ENCODE data around the gene SPATA16. TPM values are rescaled to one million over a fixed set of nuclear protein-coding genes. Genes with fewer than 3 reads are reported as not detected.
"Not testable (repeated sequence)": the region's sequence is repeated elsewhere in the genome, so short reads cannot be mapped to it uniquely, and the experiment has no call there.

Gene SPATA16
- total RNA-seq, 2 donors from 2014 or later = not detected

GRCh38 chr3:172866726-172867350, 274.2 kb downstream of the SPATA16 start:
- H3K27me3 Mint-ChIP-seq = peaks cover 26% of the 10 kb centered on the region
- not testable (repeated sequence) for DNase-seq; H3K27ac Mint-ChIP-seq; H3K9me3 ChIP-seq (ENCODE audit: control insufficient read depth, low read length, poor library complexity, severe bottlenecking); H3K36me3 Mint-ChIP-seq (ENCODE audit: low read depth); ATAC-seq; H3K4me3 Mint-ChIP-seq; H3K4me1 Mint-ChIP-seq

- H3K27ac Mint-ChIP-seq = no peak overlapping the region
- ATAC-seq = no peak
- DNase-seq = no peak
- H3K4me1 Mint-ChIP-seq = no peaks in the 10 kb centered on the region
- H3K9me3 ChIP-seq (ENCODE audit: control insufficient read depth, low read length, poor library complexity, severe bottlenecking) = no peaks in the 10 kb centered on the region
- H3K4me3 Mint-ChIP-seq = no peak overlapping the region
- no peaks in the 10 kb centered on the region for H3K36me3 Mint-ChIP-seq (ENCODE audit: low read depth)
- peaks cover 21% of the 10 kb centered on the region for H3K27me3 Mint-ChIP-seq
Observed at GRCh38 chr3:172859041-172859440, 282.0 kb downstream of the SPATA16 start.

DNA sequence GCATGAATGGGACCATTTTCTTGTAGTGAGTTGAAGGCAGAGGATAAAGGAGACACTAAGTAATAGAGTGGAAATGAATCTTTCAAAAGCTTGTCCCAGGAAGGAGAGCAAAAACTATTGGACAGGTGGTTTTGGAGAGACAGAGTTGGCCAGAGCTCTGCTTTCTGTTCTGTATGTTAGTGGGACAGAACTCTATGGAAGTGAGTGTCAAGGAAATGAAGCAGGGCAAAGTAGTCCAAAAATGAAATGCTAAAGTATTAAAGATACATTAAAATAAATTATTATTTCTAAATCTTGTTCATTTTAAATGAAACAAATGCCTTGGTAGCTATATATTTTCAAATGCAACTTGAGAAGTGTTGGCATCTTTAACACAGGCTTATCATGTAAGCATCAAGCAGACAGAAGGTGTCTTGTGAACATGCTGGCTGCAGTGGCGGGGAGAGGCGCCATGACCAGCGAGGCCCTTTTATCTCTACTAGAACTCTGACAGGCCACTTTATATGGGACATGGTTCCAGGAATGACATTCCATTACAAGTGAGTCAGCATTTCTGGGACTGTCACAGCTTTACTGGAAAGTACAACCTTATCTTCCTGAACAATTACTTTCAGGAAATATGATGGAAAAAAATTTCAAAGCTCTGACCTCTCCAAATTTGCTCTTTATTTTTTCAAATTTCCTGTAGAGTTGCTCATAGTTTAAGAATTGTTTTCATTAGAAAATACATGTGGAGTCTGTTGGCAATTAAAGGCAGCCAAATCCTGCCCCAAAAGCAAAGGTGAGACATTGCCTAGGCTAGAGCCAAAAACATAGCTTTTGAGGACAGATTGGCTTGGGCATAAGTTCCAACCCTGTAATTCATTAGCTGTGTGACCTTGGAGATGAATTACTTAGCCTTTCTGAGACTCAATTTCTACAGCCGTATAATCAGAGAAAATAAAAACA, 284.0 kb downstream of the SPATA16 start:
- no peak overlapping the region for H3K27ac Mint-ChIP-seq
- peaks cover 15% of the 10 kb centered on the region for H3K27me3 Mint-ChIP-seq
- H3K4me3 Mint-ChIP-seq = no peak overlapping the region
- H3K36me3 Mint-ChIP-seq (ENCODE audit: low read depth) = no peaks in the 10 kb centered on the region
- no peak for DNase-seq
- H3K9me3 ChIP-seq (ENCODE audit: control insufficient read depth, low read length, poor library complexity, severe bottlenecking) = no peaks in the 10 kb centered on the region
- ATAC-seq = no peak
- no peaks in the 10 kb centered on the region for H3K4me1 Mint-ChIP-seq

DNA sequence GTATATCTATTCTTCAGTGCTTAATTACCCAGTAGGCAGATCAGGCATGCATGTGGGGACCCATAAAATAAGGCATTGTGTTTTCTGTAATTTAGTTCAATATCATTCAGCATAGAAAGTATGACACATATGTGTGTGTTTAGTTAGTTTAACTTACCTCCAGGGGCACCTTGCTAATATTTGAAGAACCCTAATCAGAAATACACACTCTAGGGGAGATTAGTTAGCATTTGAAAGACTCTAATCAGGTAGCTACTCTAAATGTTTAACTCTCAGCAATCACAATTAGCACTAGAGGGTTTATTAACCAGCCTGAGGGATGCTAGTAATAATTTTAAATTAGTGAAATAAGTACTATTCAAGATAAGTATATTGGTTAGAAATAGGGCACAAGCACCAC, 286.0 kb downstream of the SPATA16 start:
- H3K9me3 ChIP-seq (ENCODE audit: control insufficient read depth, low read length, poor library complexity, severe bottlenecking) = no peaks in the 10 kb centered on the region
- ATAC-seq = no peak
- Mint-ChIP-seq H3K36me3 (ENCODE audit: low read depth) (no peaks in the 10 kb centered on the region), H3K27ac (no peak overlapping the region), H3K27me3 (peaks cover 22% of the 10 kb centered on the region), H3K4me3 (no peak overlapping the region), H3K4me1 (no peaks in the 10 kb centered on the region)
- DNase-seq = no peak

- H3K27ac Mint-ChIP-seq = no peak overlapping the region
- no peak for DNase-seq
- H3K4me3 Mint-ChIP-seq = no peak overlapping the region
- H3K9me3 ChIP-seq (ENCODE audit: control insufficient read depth, low read length, poor library complexity, severe bottlenecking) = no peaks in the 10 kb centered on the region
- no peaks in the 10 kb centered on the region for H3K4me1 Mint-ChIP-seq
- no peaks in the 10 kb centered on the region for H3K36me3 Mint-ChIP-seq (ENCODE audit: low read depth)
- ATAC-seq = no peak
- peaks cover 30% of the 10 kb centered on the region for H3K27me3 Mint-ChIP-seq
Observed at GRCh38 chr3:172853921-172854666, 286.9 kb downstream of the SPATA16 start.

DNA sequence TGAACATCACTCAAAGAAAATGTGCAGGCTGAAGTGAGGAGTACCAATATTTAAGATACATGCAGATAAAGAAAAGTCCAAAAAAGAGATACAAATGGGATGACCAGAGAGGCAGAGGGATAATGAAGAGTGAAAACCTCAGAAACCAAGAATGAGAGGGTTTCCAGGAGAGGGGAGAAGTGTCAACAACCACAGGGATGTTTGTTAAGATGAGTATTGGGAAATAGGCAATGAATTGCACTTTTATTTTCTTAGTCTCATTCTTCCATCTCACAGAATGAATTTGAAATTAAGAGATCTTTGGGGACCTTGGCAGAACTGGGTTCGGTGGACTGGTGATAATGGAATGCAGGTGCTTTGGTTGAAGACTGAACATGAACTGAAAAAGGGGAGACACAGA, 288.0 kb downstream of the SPATA16 start:
- Mint-ChIP-seq H3K4me3 (no peak overlapping the region), H3K4me1 (no peaks in the 10 kb centered on the region)
- ATAC-seq = no peak

DNA sequence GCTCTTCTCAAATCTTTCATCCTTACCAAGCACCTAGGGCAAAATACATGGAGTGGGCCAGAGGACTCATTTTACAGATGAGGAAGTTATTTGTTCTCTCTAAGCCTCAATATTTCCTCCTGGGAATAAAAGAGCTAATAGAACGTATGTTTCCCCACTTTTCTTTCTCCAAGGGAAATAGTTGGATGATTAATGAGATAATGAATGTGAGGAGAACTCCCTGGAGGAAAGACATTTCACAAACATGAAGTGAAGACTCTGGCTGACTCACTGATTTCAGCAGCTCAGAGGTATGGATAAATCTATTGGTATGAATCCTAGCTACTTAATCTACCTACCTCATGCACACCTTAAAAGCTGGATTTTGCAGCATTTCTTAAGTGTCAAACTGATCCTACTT, 292.1 kb downstream of the SPATA16 start:
- no peak overlapping the region for H3K4me3 Mint-ChIP-seq
- DNase-seq (no peak), ATAC-seq (no peak)
- no peaks in the 10 kb centered on the region for H3K9me3 ChIP-seq (ENCODE audit: control insufficient read depth, low read length, poor library complexity, severe bottlenecking)
- H3K36me3 Mint-ChIP-seq (ENCODE audit: low read depth) = no peaks in the 10 kb centered on the region
- peaks cover 33% of the 10 kb centered on the region for H3K27me3 Mint-ChIP-seq
- H3K27ac Mint-ChIP-seq = no peak overlapping the region
- H3K4me1 Mint-ChIP-seq = no peaks in the 10 kb centered on the region

More for the DNA sequence above, 288.0 kb downstream of the SPATA16 start:
- no peaks in the 10 kb centered on the region for H3K9me3 ChIP-seq (ENCODE audit: control insufficient read depth, low read length, poor library complexity, severe bottlenecking)
- Mint-ChIP-seq H3K27me3 (peaks cover 35% of the 10 kb centered on the region), H3K27ac (no peak overlapping the region), H3K36me3 (ENCODE audit: low read depth) (no peaks in the 10 kb centered on the region)
- DNase-seq = no peak

DNA sequence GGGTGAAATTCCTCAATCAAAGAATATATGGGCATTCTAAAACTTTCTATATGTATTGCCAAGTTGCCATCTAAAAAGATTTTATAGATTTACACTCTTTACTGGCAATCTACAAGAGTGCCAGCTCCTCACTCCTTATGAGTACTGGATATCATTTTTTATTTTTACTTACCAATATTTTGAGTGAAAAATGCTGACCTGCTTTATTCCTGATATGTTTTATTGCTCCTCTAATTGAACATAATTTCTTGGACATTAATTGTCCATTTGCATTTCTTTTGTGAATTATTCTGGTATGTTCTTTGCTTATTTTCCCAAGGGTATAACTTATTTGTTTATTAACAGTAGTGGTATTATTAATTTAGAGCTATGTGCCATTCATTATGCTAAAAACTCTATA, 293.7 kb downstream of the SPATA16 start:
- H3K27me3 Mint-ChIP-seq = peaks cover 38% of the 10 kb centered on the region
- H3K36me3 Mint-ChIP-seq (ENCODE audit: low read depth) = no peaks in the 10 kb centered on the region
- ATAC-seq = no peak
- no peaks in the 10 kb centered on the region for H3K4me1 Mint-ChIP-seq
- H3K9me3 ChIP-seq (ENCODE audit: control insufficient read depth, low read length, poor library complexity, severe bottlenecking) = no peaks in the 10 kb centered on the region
- H3K4me3 Mint-ChIP-seq = no peak overlapping the region
- no peak overlapping the region for H3K27ac Mint-ChIP-seq
- DNase-seq = no peak

GRCh38 chr3:172846706-172847105, 294.3 kb downstream of the SPATA16 start:
- ATAC-seq = no peak
- no peak overlapping the region for H3K4me3 Mint-ChIP-seq

GRCh38 chr3:172846103-172846561, 294.9 kb downstream of the SPATA16 start:
- Mint-ChIP-seq H3K4me3 (no peak overlapping the region), H3K27ac (no peak overlapping the region), H3K27me3 (peaks cover 38% of the 10 kb centered on the region), H3K36me3 (ENCODE audit: low read depth) (no peaks in the 10 kb centered on the region), H3K4me1 (no peaks in the 10 kb centered on the region)
- ATAC-seq (no peak), DNase-seq (no peak)
- H3K9me3 ChIP-seq (ENCODE audit: control insufficient read depth, low read length, poor library complexity, severe bottlenecking) = no peaks in the 10 kb centered on the region

More at GRCh38 chr3:172846706-172847105, 294.3 kb downstream of the SPATA16 start:
- Mint-ChIP-seq H3K4me1 (no peaks in the 10 kb centered on the region), H3K27ac (no peak overlapping the region), H3K27me3 (peaks cover 38% of the 10 kb centered on the region), H3K36me3 (ENCODE audit: low read depth) (no peaks in the 10 kb centered on the region)
- no peaks in the 10 kb centered on the region for H3K9me3 ChIP-seq (ENCODE audit: control insufficient read depth, low read length, poor library complexity, severe bottlenecking)
- no peak for DNase-seq

DNA sequence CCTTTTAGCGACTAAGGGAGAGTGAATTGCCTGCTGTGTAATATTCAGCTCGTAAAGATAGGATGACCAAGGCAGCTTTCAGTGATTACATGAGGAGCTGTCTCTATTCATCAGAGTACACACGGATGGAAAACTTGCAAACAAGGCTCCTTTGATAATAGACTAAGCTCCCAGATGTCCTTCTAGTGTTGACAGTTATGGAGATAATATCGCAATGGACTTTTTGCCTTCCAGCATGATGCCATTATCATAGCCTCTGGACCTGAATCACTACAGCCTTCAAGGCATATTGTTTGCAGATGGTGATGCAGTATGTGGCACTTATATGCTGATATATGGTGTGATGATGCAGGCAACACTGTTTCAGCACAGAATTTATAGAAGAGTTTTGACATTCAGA, 296.6 kb downstream of the SPATA16 start:
- Mint-ChIP-seq H3K36me3 (ENCODE audit: low read depth) (no peaks in the 10 kb centered on the region), H3K27ac (no peak overlapping the region), H3K4me3 (no peak overlapping the region), H3K4me1 (no peaks in the 10 kb centered on the region), H3K27me3 (peaks cover 27% of the 10 kb centered on the region)
- ATAC-seq (no peak), DNase-seq (no peak)
- no peaks in the 10 kb centered on the region for H3K9me3 ChIP-seq (ENCODE audit: control insufficient read depth, low read length, poor library complexity, severe bottlenecking)

DNA sequence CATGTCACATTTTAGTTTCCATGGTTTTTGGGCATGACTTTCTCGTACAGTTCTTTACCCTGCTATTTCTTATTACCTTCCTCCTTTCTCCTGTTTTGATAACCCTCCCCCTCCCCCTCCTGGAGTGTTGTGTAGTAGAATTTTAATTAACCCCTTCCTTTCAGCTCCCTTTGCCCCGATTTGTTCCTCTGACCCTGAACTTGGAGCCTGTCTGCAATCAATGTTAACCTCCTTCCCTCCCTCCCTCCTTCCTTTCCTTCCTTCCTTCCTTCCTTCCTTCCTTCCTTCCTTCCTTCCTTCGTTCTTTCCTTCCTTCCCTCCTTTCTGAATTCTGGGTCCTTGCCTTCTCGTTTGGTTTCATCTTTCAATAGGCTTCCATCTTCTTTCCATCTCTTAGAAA, 300.1 kb downstream of the SPATA16 start:
- Mint-ChIP-seq H3K27me3 (peaks cover 36% of the 10 kb centered on the region), H3K4me3 (no peak overlapping the region), H3K36me3 (ENCODE audit: low read depth) (no peaks in the 10 kb centered on the region), H3K27ac (no peak overlapping the region), H3K4me1 (no peaks in the 10 kb centered on the region)
- DNase-seq = no peak
- ATAC-seq = no peak
- no peaks in the 10 kb centered on the region for H3K9me3 ChIP-seq (ENCODE audit: control insufficient read depth, low read length, poor library complexity, severe bottlenecking)

DNA sequence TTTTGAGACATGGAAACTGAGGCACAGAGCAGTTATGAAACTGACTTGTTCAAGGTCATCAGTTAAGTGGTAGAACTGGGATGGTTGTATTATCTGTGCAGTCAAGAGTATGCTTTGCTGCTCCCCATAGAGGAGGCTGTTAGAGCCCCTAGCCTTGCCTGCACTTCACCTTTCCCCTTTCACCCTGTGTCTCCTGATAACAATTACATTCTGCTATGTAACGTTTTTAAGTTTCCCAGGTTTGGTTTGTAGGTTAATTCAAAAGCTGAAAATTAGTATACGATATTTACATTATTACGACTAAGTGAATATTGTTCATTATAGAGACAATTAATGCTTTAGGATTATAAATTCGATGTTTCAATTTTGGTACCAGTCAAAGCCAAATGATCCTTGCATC, 300.6 kb downstream of the SPATA16 start:
- peaks cover 35% of the 10 kb centered on the region for H3K27me3 Mint-ChIP-seq
- H3K36me3 Mint-ChIP-seq (ENCODE audit: low read depth) = no peaks in the 10 kb centered on the region
- DNase-seq (no peak), ATAC-seq (no peak)
- H3K9me3 ChIP-seq (ENCODE audit: control insufficient read depth, low read length, poor library complexity, severe bottlenecking) = no peaks in the 10 kb centered on the region
- H3K27ac Mint-ChIP-seq = no peak overlapping the region
- no peak overlapping the region for H3K4me3 Mint-ChIP-seq
- no peaks in the 10 kb centered on the region for H3K4me1 Mint-ChIP-seq
